Right lobe of liver (tissue), 6 donors: ENCODE measurements around the gene PAX5. TPM values are rescaled to one million over a fixed set of nuclear protein-coding genes. Genes with fewer than 3 reads are reported as not detected.

Source experiments
- ATAC-seq, 4 donors: fragments of 200-7000 bp; cut with Tn5 transposase; one replicate each; pipeline ENCODE4 v1.9.1; 2020; ENCODE audit warnings: mild to moderate bottlenecking in 4 of 4, moderate library complexity in 4 of 4
- DNase-seq, 3 donors: peaks; one replicate each; pipeline ENCODE4 v3.0.0-alpha.2; 2020
- H3K27ac ChIP-seq, 3 donors: fragments of 200-600 bp; one replicate each; pipeline ENCODE4 v1.8.0; 2022
- H3K27me3 ChIP-seq, 2 donors: fragments of 200-600 bp; one replicate each; pipeline ENCODE4 v1.8.0; 2022
- H3K36me3 ChIP-seq, 4 donors: fragments of 200-600 bp; sonication (generic) in 1 of 4; one replicate each; pipeline versions ENCODE4 v1.5.1 to v1.8.0; 2017 to 2022; ENCODE audit warnings: control low read depth in 1 of 4
- H3K4me1 ChIP-seq, 4 donors: fragments of 200-600 bp; sonication (generic) in 1 of 4; one replicate each; pipeline versions ENCODE4 v1.5.1 to v1.8.0; 2017 to 2022; ENCODE audit warnings: control low read depth in 1 of 4
- H3K4me3 ChIP-seq, 3 donors: fragments of 200-600 bp; one replicate each; pipeline ENCODE4 v1.8.0; 2022
- H3K9me3 ChIP-seq, 4 donors: fragments of 200-600 bp; sonication (generic) in 1 of 4; one replicate each; pipeline versions ENCODE4 v1.5.1 to v1.8.0; 2017 to 2022; ENCODE audit warnings: control low read depth in 1 of 4
- POLR2A ChIP-seq: fragments of 450-650 bp; IDR thresholded peaks from one replicate; pipeline ENCODE4 v1.6.1; 2017; ENCODE audit warnings: antibody characterized with exemption, mild to moderate bottlenecking
- WGBS: methylation state at CpG from one replicate; pipeline ENCODE4 v1.1.6; 2018; ENCODE audit warnings: low coverage, low lambda C conversion rate; ENCODE audit not compliant: insufficient coverage; ENCODE audit errors: missing lambda C conversion rate; 5-methylcytosine and 5-hydroxymethylcytosine counted together
- intact Hi-C, 2 donors: fragments of 100-400 bp; cut with DNase I; formaldehyde crosslinking; loops; one replicate each; pipeline versions ENCODE4 v1.11.2 to v1.14.1; 2022
- total RNA-seq, 6 experiments: library from RNA; depleted of rRNA in 2 of 6; stranded (reverse); fragments of >200 nt in 2 of 6; fragmentation: NEBNext Ultra II Directional in 3 of 6; extraction: Animal tissue kit (Norgen Biotek cat#: 25700) in 3 of 6; gene quantifications; one replicate each; pipeline versions ENCODE4 v1.1.0 to v1.2.4, GENCODE V29; 2016 to 2023
- TF ChIP-seq, protein P1 (sequence below), 4 donors: fragments of 200-600 bp in 3 of 4; fragments of 450-650 bp in 1 of 4; IDR thresholded peaks; one replicate each; pipeline versions ENCODE4 v1.5.1 to v1.8.0; 2016 to 2022; ENCODE audit warnings: antibody characterized with exemption in 4 of 4, mild to moderate bottlenecking in 2 of 4
- donor health status: DM: no; HTN: yes; CAD: no.
- donor health status: DM: no; HTN: no; CAD: no.
- donor health status: DM: no; HTN: no; CAD: no.
- donor health status: DM: no; HTN: yes; CAD: no.
- donor health status: DM: no; HTN: yes; CAD: no.

PAX5 gene
- total RNA-seq, 6 experiments from 2014 or later = 0.12 to 0.18 TPM; not detected in 4

DNA sequence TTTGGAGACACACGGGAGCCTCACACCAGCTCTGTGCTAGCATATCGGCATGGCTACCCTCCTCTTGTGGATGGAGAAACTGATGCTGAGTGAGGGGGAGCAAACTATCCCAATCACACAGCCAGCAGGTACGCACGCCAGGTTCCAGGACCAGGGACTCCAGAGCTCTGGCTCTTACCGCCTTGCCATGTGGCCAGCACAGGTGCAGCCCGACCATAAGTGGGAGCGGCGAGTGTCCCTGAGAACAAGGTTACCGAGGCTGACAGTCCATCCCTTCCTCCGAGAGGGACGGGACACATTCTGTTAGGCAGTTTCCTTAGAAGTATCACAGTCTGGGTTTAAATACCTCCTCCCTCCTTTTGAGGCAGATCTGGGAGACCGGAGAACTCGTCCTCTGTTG, 86.0 kb downstream of the PAX5 start:
- no peak for TF ChIP-seq POLR2A
- TF ChIP-seq, protein P1, sequence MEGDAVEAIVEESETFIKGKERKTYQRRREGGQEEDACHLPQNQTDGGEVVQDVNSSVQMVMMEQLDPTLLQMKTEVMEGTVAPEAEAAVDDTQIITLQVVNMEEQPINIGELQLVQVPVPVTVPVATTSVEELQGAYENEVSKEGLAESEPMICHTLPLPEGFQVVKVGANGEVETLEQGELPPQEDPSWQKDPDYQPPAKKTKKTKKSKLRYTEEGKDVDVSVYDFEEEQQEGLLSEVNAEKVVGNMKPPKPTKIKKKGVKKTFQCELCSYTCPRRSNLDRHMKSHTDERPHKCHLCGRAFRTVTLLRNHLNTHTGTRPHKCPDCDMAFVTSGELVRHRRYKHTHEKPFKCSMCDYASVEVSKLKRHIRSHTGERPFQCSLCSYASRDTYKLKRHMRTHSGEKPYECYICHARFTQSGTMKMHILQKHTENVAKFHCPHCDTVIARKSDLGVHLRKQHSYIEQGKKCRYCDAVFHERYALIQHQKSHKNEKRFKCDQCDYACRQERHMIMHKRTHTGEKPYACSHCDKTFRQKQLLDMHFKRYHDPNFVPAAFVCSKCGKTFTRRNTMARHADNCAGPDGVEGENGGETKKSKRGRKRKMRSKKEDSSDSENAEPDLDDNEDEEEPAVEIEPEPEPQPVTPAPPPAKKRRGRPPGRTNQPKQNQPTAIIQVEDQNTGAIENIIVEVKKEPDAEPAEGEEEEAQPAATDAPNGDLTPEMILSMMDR (IDR thresholded peaks at IDR 0.05) = no peak
- Histone ChIP-seq H3K27ac (no peak overlapping the region), H3K9me3 (no peaks in the 10 kb centered on the region), H3K4me3 (no peak overlapping the region), H3K4me1 (no peaks in the 10 kb centered on the region), H3K36me3 (no peaks in the 10 kb centered on the region), H3K27me3 (no peaks in the 10 kb centered on the region)
- DNase-seq (no peak), ATAC-seq (no peak)
- 46% methylated on average over 5 of the region's 13 CpGs for WGBS
- intact Hi-C loops = no loop called here

- H3K27me3 ChIP-seq = no peaks in the 10 kb centered on the region
- 59% methylated on average over 5 of the region's 5 CpGs for WGBS
- H3K9me3 ChIP-seq = no peaks in the 10 kb centered on the region
- no peak overlapping the region for H3K27ac ChIP-seq
- TF ChIP-seq, protein P1 (IDR thresholded peaks at IDR 0.05) = no peak
- no peak for TF ChIP-seq POLR2A
- no peaks in the 10 kb centered on the region for H3K4me1 ChIP-seq
- DNase-seq (peak in 1 of 3 donors; percentile 3), ATAC-seq (no peak)
- intact Hi-C loops = no loop called here
- H3K36me3 ChIP-seq = no peaks in the 10 kb centered on the region
- H3K4me3 ChIP-seq = no peak overlapping the region
Observed at GRCh38 chr9:36946653-36947052, 87.4 kb downstream of the PAX5 start.

DNA sequence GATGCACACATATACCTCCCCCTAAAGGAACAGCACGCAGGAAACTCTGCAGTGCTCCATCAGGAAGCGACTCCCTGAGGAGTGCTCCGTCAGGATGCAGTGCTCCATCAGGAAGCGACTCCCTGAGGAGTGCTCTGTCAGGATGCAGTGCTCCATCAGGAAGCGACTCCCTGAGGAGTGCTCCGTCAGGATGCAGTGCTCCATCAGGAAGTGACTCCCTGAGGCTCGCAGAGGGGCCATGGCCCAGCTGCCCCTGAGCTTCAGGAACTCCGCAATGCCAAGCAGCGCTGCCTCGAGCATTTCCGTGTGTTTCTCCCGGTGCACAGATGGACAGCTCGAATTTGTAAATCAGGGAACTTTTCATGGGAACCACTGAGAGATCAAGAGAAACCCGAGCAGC, 88.1 kb downstream of the PAX5 start:
- 67% methylated on average over 3 of the region's 14 CpGs for WGBS
- DNase-seq = peak in 1 of 3 donors; percentile 16
- H3K9me3 ChIP-seq = no peaks in the 10 kb centered on the region
- no peak overlapping the region for H3K27ac ChIP-seq
- no peak for TF ChIP-seq POLR2A
- TF ChIP-seq, protein P1 (IDR thresholded peaks at IDR 0.05) = no peak
- H3K27me3 ChIP-seq = no peaks in the 10 kb centered on the region
- no peaks in the 10 kb centered on the region for H3K4me1 ChIP-seq
- intact Hi-C loops = no loop called here
- H3K36me3 ChIP-seq = no peaks in the 10 kb centered on the region
- no peak overlapping the region for H3K4me3 ChIP-seq
- no peak for ATAC-seq

DNA sequence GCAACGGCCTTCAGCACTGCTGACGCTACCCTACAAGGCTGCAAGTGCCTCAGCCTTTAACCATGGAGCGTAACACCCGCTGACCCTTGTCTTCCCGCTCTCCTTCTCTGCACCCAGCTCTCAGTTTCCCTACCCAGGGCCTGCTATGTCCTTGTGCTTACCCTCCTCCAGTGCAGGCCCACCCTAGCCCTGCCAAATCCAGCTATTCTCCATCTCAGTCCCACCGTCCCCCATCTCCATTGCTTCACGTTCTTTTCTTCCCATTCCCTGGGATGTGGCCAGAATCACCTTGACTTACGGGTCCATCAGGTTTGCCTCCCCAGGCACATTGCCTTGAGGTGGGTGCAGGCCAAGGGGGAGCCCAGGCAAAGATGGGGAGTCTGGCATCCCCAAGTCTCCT, 91.2 kb downstream of the PAX5 start:
- ATAC-seq (peak in 1 of 4 donors; percentile 28), DNase-seq (peak in 1 of 3 donors; percentile 26)
- Histone ChIP-seq H3K27ac (no peak overlapping the region), H3K27me3 (no peaks in the 10 kb centered on the region), H3K9me3 (no peaks in the 10 kb centered on the region), H3K4me3 (no peak overlapping the region), H3K36me3 (no peaks in the 10 kb centered on the region), H3K4me1 (no peaks in the 10 kb centered on the region)
- 84% methylated on average over 7 of the region's 8 CpGs for WGBS
- intact Hi-C loops = no loop called here
- TF ChIP-seq, protein P1 (IDR thresholded peaks at IDR 0.05) = no peak
- no peak for TF ChIP-seq POLR2A

DNA sequence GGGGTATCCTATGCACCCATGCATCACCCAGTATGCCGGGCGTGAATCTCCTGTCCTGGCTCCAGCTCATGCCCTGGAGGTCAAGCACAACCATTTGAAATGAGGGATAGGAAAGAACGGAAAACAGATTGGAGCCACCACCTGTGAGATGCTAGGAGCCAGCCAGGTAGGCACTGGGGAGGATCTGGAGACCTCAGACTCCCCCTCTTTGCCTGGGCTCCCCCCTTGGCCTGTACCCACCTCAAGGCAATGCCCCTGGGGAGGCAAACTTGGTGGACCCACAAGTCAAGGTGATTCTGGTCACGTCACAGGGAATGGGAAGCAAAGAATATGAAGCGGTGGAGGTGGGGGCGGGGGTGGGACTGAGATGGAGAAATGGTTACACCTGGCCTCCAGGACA, 92.6 kb downstream of the PAX5 start:
- intact Hi-C loops = no loop called here
- no peaks in the 10 kb centered on the region for H3K27me3 ChIP-seq
- H3K4me3 ChIP-seq = no peak overlapping the region
- H3K27ac ChIP-seq = no peak overlapping the region
- no peak for DNase-seq
- no peak for TF ChIP-seq POLR2A
- TF ChIP-seq, protein P1 (IDR thresholded peaks at IDR 0.05) = no peak
- WGBS = 87% methylated on average over 4 of the region's 6 CpGs
- ATAC-seq = no peak
- no peaks in the 10 kb centered on the region for H3K36me3 ChIP-seq
- H3K9me3 ChIP-seq = no peaks in the 10 kb centered on the region
- H3K4me1 ChIP-seq = no peaks in the 10 kb centered on the region
